D341Med (cell line): ENCODE measurements around the gene ZNF530.

Experiments used
- DNase-seq: peaks from one replicate; pipeline ENCODE4 v3.0.0; 2012; ENCODE audit warnings: low spot score

Gene ZNF530

GRCh38 chr19:57599761-57600383 lies at the start of gene ZNF530:
Gene ZNF530 (plus strand): TSS chr19:57599885. CDS start chr19:57604346, 4,461 bp downstream.
- peak; percentile 94 for DNase-seq

- DNase-seq, result no peak
Observed at GRCh38 chr19:57552432-57552831, 47.3 kb upstream of the ZNF530 start.

DNA sequence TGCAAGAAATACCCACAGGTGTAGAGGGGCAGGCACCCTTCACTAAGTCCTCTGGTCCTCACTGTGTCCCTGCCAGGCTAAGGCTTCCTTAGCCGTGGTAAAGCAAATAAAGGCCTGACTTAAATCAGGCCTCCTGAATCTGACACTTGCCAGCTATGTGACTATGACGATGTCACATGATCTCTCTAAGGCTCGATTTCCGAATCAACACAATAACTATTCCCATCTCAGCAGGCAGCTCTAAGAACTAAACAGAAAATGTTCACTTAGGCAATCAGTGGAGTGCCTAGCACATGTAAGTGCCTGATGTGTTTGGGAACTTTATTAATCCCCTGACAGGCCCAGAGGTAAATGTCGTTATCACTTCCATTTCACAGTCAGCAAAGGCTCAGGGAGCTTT lies 42.0 kb upstream of the ZNF530 start:
- no peak for DNase-seq

DNA sequence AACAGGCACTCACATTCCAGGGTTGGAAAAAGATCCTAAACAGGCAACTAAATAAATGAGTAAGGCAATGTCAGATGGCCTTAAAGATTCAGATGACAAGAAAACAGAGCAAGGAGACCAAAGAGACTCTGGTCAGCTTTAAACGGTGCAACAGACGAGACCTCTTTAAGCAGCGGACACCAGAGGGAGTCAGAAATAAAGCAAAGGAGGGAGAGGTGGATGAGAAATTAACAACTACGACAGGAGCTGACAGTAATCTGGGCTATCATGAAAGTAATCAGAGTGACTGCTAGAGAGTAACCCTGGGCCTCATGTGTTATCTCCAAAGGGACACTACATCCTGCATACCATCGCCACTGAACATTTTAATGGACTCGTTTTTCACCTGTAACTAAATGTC lies 41.2 kb upstream of the ZNF530 start:
- DNase-seq, result peak; percentile 42

GRCh38 chr19:57559008-57559403 lies 40.7 kb upstream of the ZNF530 start:
- DNase-seq, result peak; percentile 55

GRCh38 chr19:57559404-57560025 lies 40.2 kb upstream of the ZNF530 start, which contains the start of gene ZNF550:
Gene ZNF550 (minus strand): TSS chr19:57559863. CDS start chr19:57559682, 181 bp downstream.
- peak; percentile 96 for DNase-seq

GRCh38 chr19:57560049-57560491 lies 39.6 kb upstream of the ZNF530 start:
- DNase-seq, result peak; percentile 30

- DNase-seq, result no peak
Observed at GRCh38 chr19:57563547-57563946, 36.1 kb upstream of the ZNF530 start.

GRCh38 chr19:57566396-57567265 lies 33.1 kb upstream of the ZNF530 start:
- DNase-seq, result no peak

GRCh38 chr19:57570707-57571106 lies 29.0 kb upstream of the ZNF530 start:
- DNase-seq, result no peak

DNA sequence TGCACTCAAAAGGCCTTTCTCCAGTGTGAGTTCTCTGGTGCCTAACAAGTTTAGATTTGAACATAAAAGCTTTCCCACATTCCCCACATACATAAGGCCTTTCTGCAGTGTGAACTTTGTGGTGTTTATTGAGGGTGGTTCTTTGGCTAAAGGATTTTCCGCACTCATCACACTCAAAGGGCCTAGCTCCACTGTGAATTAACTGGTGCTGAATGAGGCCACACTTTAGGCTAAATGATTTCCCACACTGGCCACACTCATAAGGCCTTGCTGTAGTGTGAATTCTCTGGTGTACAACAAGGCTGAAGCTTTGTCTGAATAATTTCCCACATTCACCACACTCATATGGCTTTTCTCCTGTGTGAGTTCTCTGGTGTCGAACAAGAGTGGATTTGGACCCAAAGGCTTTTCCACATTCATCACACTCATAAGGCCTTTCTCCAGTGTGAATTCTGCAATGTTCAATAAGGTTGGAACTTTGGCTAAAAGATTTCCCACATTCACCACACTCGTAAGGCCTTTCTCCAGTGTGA lies 27.2 kb upstream of the ZNF530 start:
- DNase-seq, result no peak

DNA sequence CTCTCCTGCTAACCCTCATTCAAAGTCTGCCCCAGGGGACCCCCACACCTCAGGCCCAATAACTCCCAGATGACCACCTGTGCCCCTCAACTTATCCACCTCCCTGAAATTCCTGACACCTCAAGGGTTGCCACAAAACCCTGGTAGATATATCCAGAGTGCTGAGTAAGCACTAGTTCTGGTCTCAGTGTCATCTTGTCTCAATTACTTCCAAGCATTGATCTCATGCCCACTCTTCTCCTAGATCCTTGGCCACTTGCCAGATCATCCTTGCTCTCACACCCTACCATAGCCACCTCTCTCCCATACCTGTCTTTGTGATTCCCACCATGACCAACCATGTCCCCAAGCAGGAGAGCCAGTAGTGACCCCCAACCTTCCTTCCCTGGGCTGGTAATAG lies 23.0 kb upstream of the ZNF530 start:
- DNase-seq, result no peak

GRCh38 chr19:57578487-57579205 lies 21.0 kb upstream of the ZNF530 start, which contains the start of gene ZNF416:
Gene ZNF416 (minus strand): TSS chr19:57578911. CDS start chr19:57578704, 207 bp downstream.
- peak; percentile 96 for DNase-seq

DNA sequence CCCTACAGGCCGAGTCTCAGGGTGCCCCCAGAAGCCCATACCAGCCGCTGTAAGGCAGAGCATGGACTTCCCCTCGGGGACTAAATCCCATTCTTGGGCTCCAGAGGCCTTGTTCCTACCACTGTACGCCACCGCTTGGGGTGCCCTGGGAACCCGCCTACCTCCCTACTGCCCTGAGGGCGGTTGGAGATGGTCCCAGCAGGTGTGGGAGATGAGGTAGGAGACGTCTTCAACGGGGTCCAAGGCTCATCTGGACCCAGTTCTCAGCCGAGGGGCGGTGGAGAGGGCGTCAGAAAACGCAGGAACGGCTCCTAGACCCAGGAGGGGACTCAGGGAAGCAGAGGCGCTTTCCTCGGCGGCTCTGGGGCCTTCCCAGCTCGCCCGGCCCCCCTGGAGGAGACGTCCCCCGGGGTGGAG lies 16.6 kb upstream of the ZNF530 start:
- no peak for DNase-seq

DNA sequence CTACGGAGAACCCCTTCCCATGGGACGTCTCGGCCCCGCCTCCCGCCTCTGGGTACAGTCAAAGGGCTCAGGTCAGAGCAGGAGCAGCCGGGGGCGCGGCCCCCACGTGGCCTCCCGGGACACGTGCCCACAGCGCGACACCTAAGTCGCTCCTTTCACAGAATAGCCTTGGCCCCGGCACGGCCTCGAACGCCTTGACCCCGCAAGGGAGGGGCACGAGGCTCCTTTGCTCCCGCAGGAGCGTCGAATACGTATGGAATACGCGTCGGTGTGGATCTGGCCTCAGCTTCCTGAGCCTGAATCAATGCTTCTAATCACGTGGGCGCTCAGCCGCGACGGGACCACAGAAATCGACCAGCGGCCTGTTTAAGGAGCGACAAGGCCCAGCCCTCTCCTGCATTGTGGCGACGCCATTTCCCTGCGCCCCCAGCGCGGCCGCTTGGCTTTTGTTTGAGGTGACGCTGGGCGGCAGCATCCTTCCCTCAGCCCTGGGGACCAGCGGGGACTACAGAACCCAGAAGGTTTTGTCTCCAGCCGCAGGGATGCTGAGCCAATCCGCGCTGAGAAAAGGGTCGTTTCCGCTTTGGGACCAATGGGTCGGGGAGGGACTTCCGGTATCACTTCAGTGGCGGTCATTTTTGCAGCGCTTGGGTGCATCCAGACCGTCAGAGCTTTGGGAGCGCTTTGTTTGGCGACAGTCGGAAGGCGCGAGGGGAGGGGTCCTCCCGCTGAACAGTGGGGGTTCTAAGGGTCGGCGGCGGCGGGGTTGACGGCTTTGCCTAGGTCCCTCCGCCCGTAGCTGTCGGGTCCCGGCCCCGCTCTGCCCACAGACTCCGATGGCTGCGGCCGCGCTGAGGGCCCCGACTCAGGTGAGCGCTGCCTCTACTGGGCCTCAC lies 15.9 kb upstream of the ZNF530 start, which contains the start of gene ZIK1:
ZIK1 (plus strand) TSS at position 625 of the 896 bp plus-strand sequence; CDS start at position 837, 212 bp downstream.
- peak; percentile 93 for DNase-seq

DNA sequence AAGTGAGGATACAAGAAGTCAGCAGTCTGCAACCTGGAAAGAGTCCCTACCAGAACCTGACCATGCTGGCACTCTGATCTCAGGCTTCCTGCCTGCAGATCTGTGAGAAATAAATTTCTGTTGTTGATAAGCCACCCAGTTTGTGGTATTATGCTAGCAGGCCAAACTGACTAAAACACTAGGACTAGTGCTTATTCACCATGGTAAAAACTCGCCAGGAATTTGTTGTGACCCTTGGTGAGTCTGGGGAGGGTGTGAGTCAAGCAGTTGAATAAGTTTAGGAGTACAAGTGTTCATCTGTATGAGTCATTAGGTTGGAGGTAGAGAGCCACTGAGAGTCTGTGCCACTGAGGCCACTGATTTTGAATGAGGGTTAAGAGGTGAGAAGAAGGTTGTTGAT lies 12.2 kb upstream of the ZNF530 start:
- DNase-seq, result no peak

GRCh38 chr19:57599377-57599760 lies 316 bp upstream of the ZNF530 start:
- no peak for DNase-seq

DNA sequence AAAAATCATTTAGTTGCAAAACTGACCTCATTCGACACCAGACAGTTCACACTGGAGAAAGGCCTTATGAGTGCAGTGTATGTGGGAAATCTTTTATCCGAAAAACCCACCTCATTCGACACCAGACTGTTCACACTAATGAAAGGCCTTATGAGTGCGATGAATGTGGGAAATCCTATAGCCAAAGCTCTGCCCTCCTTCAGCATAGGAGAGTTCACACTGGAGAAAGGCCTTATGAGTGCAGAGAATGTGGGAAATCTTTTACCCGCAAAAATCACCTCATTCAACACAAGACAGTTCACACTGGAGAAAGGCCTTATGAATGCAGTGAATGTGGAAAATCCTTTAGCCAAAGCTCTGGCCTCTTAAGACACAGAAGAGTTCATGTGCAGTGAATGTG lies 7.2 kb downstream of the ZNF530 start:
- DNase-seq, result no peak

DNA sequence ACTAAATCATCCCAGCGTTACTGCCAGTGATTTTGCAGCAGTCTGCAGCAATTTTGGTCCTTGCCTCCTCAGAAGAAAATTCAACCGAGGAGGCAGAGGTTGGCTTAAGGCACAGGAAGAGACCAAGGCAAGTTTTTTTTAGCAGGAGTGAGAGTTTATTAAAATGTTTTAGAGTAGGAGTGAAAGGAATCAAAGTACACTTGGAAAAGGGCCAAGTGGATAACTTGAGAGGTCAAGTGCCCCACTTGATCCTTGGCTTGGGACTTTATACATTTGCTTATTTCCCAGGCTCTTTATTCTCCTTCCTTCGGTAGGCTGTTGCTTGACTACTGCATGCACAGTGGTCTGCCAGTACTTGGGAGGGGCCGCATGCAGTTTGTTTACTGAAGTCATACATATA lies 11.4 kb downstream of the ZNF530 start:
- DNase-seq, result no peak

DNA sequence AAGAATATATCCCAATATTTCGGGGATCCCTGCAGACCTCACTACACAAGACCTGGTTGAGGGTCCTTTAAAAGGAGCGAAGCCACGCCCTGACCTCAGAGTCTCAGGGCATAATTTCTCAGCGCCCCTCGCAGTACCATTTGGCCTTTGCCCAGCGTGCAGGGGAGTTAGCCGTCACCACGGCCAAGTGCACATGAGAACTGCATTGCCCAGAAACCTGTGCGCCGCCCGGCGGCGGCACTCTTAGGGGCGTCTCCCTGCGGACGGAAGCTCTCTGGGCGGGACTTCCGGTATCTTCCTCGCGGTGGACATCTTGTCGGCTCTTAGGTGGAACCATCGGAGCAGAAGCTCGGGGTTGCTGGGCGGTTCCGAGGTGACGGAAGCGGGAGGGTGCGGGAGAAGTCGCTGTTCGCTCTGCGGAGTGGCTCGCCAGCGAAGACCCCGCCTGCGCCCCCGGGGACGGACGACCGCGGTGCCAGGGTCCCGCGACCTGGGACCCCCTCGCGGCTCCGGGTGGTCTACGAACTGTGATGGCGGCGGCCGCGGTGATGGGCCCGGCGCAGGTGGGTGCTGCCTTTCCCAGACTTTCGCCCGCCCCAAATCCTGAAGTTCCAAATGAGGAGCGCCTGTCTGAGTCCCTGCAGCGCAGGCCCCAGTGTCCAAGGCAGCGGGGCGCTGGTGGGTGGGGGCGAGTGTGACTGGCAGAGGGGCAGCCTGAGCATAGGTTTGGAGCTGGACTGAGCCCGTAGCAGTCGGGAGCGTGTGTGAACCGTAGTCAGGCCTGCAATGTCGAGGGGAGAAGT lies 14.5 kb downstream of the ZNF530 start, which contains the start of gene ZNF134:
ZNF134 (plus strand) TSS at position 302 of the 803 bp plus-strand sequence. CDS start 5,227 bp downstream, outside the sequence.
- DNase-seq, result peak; percentile 97
